OCI-M2 (cell line): Measurements from ENCODE around the gene DIPK1A.
A peak's percentile ranks its signal among the peaks of the same experiment; 100 is the strongest.

Experiments used
- DNase-seq: peaks from one replicate; lab custom pipeline; 2025; ENCODE audit not compliant: unreplicated experiment; lab: John Stamatoyannopoulos, UW

DIPK1A gene

GRCh38 chr1:92843429-92844352, 117.6 kb downstream of the DIPK1A start:
- DNase-seq = no peak

GRCh38 chr1:92843046-92843423, 118.2 kb downstream of the DIPK1A start:
- DNase-seq = no peak

DNA sequence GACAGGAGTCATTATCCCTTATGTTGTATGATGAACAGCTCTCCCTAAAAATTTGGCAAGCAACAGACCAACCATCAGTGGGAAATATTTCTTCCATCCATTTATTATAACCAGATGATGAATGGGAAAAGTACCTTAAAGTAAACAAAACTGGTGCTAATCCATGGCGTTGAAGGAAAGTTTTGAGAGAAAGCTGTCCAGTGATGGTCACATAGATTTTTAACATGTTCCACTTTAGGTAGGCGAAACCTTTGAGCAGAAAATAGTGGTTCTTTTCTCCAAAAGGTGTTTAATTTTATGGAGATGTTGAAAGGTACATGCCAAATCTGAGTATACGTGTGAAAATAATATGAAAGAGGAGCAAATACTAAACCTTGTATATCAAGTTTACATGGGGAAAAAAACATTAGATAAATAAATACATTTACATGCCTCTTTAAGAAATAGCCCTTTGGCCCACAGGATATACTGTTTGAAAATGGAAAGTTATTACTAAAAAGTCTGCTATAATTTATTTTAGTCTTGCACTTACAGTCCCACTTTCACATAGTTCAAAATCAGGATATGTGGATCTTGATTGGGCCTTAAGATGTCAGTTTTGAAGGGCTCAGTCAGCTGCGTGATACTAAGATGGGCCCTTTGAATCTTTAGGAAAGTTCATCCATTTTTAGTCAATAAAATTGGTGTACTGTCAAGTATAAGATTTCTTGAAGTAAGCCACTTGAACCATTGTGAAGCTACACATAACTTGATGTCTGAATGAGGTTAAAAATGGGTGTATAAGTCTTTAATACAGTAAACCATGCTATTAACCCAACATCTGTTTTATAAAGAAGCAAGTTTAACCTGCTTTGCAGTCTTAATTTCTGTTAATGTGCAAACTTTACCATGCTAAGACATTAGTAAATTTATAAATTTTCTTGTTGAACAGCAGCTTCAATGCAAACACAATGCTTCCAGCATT, 118.9 kb downstream of the DIPK1A start:
- no peak for DNase-seq

- no peak for DNase-seq
Observed at GRCh38 chr1:92840600-92840999, 120.7 kb downstream of the DIPK1A start.

GRCh38 chr1:92839442-92839841, 121.8 kb downstream of the DIPK1A start:
- DNase-seq = no peak

GRCh38 chr1:92838519-92838918, 122.7 kb downstream of the DIPK1A start:
- no peak for DNase-seq

DNA sequence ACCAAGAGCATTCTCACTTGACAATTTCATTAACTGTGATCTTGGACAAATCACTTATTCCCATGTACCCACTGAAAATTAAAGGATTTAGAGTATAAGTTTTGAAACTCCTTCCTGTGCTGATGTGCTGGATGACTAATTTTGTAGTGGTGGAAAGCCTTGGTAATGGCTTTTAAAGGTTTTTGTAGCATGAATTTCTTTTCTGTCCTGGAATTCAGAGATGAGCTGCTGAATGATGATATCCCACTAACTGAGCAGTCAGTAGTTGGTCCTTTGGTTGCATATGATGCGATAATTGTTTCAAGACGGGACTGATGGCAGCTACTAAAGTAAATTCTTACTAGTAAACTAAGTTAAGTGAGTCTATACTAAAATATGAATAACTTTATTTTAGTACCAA, 124.2 kb downstream of the DIPK1A start:
- no peak for DNase-seq

GRCh38 chr1:92834617-92835016, 126.6 kb downstream of the DIPK1A start:
- DNase-seq = no peak

DNA sequence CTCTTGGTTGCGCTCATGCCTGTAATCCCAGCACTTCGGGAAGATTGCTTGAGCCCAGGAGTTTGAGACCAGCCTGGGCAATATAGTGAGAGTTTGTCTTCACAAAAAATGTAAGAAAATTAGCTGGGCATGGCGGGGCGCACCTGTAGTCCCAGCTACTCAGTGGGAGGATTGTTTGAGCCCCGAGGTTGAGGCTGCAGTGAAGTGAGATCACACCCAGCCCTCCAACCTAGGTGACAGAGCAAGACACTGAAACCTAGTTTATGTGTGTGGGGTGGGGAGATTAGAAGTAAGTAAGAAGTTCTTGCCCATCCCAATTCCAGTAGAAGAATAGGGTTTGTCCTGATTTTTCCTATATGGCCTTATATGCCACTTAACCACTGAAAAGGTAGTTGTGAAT, 127.4 kb downstream of the DIPK1A start:
- no peak for DNase-seq

DNA sequence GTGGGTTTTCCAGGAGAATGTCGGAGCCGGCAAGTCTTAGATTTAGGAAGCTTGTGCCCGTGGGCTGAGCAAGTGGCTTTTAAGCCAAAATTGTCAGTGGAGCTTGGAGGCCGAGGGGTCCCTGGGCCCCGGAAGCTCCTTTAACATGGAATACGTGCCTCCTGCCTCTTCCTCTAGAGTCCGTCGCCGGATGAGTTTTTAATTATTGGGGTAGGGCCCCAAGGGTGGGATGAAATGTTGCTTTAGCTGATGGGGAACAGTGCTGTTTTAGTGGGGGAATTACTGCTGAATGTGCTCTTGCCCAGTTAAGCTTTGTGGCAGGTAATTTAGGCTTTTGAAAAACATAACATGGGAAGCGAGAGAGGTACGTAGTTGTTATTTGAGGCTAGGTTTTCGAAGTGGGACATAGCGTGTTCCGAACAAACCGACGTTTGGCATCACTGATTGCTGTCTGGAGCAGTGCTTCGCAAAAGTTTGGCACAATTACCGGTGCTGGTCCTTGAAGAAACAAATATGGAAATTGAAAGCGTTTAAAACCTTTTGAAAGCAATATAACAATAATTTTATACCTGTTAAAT, 128.6 kb downstream of the DIPK1A start:
- DNase-seq = no peak

GRCh38 chr1:92831762-92832536, 129.3 kb downstream of the DIPK1A start, which contains the start of gene RPL5:
Gene RPL5, plus strand, starts transcription at chr1:92832040. Its CDS starts 75 bp downstream, at chr1:92832115.
- peak; percentile 79 for DNase-seq

- DNase-seq = no peak
Observed at GRCh38 chr1:92831368-92831761, 129.9 kb downstream of the DIPK1A start.

DNA sequence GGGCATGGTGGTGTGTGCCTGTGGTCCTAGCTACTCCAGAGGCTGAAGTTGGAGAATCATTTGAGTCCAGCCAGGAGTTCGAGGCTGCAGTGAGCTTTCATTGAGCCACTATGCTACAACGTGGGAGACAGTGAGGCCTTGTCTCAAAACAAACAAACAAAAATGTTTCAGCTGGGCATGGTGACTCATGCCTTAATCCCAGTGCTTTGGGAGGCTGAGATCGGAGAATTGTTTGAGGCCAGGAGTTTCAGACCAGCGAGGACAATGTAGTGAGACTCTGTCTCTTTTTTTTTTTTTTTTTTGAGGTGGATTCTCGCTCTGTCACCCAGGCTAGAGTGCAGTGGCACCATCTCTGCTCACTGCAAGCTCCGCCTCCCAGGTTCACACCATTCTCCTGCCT, 134.5 kb downstream of the DIPK1A start:
- no peak for DNase-seq

DNA sequence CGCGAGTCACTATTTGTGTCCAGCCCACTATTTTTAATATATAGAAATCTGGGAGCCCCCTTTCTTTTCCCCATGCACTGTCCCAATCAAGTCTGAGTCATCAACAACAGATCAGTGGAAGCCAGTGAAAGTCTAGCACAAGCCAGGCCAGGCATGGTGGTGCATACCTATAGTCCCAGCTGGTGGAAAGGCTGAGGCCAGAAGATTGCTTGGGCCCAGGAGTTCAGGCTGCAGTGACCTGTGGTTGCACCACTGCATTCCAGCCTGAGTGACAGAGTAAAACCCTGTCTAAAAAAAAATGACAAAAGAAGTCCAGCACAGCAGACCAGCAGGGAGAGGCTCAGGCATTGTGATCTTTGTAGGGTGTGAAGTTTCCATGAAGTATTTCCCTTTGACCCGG, 138.4 kb downstream of the DIPK1A start:
- DNase-seq = no peak

- no peak for DNase-seq
Observed at GRCh38 chr1:92820551-92820950, 140.7 kb downstream of the DIPK1A start.

GRCh38 chr1:92820024-92820423, 141.2 kb downstream of the DIPK1A start:
- no peak for DNase-seq

DNA sequence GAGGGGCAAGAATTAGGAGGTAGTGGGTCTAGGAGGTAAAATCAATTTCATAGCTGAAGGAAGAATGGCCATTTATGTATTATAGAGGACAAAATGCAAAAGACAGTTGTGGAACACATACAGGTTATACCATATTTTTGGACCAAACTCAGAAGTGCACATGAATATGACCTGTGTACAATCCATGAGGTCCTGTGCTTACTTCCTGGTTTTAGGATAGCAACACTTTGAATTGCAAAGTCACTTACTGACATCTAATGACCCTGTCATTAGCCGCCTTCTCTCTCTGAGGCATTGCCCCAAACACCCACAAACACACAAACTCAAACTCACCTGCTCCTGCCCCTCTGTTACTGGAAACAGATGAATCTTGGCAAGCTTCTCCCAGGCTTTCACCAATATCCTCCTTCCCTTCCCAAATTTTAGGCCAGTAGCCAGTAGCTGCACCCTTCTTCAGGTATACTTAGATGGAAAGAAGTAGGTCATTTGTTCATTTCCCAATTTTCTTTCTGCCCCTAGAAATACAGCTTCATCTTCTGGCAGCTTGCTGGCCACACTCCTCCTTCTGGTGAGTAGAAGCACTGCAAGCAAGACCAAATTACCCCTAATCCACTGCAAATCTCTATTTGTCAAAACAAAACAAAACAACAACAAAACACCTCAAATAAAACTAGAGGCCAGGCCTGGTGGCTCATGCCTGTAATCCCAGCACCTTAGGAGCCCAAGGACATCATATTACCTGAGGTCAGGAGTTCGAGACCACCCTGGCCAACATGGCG, 143.1 kb downstream of the DIPK1A start:
- no peak for DNase-seq

DNA sequence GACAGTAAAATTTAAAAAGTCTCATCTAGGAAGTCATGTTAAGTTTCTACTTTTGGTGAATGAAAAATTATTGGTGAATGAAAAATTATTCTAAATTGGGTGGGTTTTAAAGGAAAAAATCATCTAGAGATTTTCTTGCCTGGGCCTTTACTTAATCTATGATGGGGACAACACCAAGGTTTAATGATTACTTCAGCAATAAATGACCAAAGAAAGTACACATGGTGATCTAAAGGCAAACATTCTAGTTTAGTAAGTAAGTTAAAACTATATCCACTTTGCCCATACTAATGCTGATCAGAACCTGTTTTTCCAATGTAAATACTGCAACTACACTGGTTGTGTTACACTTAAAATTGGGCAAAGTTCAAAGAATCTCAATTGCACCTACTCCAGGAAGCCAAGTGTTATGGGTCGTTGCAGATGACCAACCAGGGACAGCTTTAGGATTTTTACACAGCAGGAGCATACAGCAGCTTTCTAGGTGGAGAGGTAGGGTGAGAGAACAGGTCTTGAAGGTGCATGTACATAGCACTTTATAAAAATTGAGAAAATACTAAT, 144.0 kb downstream of the DIPK1A start:
- no peak for DNase-seq

DNA sequence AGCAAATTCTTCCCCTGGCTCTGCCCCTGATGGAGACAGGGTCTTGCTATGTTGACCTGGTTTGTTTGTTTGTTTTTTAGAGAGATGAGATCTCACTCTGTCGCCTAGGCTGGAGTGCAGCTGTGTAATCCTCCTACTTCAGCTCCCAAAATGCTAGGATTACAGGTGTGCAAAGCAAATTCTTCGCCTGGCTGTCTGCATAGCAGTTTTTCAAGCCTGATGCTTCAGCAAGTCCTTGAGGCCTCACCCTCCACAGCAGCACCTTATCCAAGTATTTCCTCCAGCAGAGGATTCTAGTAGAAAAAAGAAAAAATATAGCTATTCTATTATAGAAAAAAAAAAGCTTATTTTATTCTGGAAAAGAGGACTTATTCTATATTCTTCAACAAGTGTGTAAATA, 144.5 kb downstream of the DIPK1A start:
- no peak for DNase-seq

DNA sequence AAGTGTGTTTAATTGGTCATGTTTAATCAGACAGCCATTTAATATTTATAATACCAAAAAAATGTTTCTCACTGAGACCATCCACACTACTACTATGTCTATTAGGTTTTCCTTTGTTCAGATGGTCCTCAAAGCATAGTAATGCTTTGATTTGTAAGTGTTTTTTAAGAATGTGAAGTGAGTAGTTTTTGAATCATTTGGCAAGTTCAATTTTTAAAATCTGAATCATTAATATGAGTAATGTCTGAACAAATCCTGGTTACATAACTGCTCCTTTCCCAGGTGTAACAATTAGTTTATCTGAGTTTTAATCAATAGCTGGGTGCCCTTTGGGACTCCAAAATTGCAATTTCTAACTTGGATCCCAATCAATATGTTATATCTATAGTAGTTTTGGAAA, 152.9 kb downstream of the DIPK1A start:
- DNase-seq = no peak
